ENCODE results near the gene DHRS3.

DHRS3 gene

DNA sequence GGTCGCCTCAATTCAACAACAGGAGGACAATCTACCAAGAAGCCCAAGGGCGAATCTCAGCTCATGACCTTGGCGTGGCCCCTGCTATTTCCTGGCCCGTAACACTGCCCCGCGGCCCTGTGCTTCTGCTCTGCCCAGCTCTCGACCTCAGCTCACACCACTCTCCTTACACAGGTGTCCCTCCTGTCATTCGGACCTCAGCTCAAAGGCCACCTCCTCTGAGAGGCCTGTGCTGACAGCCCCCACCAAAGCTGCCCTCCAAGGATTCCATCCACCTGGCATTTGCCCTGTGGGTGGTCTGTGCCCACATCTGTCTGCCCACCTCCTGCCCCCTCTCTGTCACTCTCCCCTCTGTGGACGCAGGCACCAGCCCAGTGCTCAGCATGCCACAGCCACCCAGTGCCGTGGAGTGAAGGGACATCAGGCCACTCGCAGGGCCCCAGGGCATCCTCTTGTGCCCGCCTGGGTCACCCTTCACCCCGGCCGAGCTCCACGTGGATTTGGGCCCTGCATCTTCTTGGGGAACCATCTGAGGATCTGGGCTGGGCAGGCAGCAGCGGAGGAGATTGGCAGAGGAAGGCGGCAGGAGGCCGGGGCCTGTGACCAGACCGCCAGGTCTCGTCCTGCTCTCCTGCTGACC, 70.3 kb downstream of the DHRS3 start:
- Histone ChIP-seq H3K4me2 (ENCODE audit: low read length) (no peak overlapping the region), H3K36me3 (replicated peaks; ENCODE audit: low read depth, low read length) (no peaks in the 10 kb centered on the region), H3K27me3 (ENCODE audit: low read depth, low read length) (no peaks in the 10 kb centered on the region), H2AFZ (ENCODE audit: low read depth, low read length) (no peak overlapping the region), H3K79me2 (ENCODE audit: low read length) (no peaks in the 10 kb centered on the region), H3K9ac (ENCODE audit: low read length) (no peak overlapping the region), H4K20me1 (ENCODE audit: insufficient read depth, low read length) (no peaks in the 10 kb centered on the region), H3K4me1 (ENCODE audit: low read length) (no peaks in the 10 kb centered on the region), H3K4me3 (ENCODE audit: low read length) (no peak overlapping the region), H3K27ac (ENCODE audit: low read length) (no peak overlapping the region), H3K9me3 (ENCODE audit: insufficient read depth, low read length) (no peaks in the 10 kb centered on the region)
- TF ChIP-seq, protein P1, sequence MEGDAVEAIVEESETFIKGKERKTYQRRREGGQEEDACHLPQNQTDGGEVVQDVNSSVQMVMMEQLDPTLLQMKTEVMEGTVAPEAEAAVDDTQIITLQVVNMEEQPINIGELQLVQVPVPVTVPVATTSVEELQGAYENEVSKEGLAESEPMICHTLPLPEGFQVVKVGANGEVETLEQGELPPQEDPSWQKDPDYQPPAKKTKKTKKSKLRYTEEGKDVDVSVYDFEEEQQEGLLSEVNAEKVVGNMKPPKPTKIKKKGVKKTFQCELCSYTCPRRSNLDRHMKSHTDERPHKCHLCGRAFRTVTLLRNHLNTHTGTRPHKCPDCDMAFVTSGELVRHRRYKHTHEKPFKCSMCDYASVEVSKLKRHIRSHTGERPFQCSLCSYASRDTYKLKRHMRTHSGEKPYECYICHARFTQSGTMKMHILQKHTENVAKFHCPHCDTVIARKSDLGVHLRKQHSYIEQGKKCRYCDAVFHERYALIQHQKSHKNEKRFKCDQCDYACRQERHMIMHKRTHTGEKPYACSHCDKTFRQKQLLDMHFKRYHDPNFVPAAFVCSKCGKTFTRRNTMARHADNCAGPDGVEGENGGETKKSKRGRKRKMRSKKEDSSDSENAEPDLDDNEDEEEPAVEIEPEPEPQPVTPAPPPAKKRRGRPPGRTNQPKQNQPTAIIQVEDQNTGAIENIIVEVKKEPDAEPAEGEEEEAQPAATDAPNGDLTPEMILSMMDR (IDR thresholded peaks at IDR 0.05; ENCODE audit: low read depth, low read length) = no peak
- TF ChIP-seq EZH2phosphoT487 (IDR thresholded peaks at IDR 0.05; ENCODE audit: low read depth) = no peak

DNA sequence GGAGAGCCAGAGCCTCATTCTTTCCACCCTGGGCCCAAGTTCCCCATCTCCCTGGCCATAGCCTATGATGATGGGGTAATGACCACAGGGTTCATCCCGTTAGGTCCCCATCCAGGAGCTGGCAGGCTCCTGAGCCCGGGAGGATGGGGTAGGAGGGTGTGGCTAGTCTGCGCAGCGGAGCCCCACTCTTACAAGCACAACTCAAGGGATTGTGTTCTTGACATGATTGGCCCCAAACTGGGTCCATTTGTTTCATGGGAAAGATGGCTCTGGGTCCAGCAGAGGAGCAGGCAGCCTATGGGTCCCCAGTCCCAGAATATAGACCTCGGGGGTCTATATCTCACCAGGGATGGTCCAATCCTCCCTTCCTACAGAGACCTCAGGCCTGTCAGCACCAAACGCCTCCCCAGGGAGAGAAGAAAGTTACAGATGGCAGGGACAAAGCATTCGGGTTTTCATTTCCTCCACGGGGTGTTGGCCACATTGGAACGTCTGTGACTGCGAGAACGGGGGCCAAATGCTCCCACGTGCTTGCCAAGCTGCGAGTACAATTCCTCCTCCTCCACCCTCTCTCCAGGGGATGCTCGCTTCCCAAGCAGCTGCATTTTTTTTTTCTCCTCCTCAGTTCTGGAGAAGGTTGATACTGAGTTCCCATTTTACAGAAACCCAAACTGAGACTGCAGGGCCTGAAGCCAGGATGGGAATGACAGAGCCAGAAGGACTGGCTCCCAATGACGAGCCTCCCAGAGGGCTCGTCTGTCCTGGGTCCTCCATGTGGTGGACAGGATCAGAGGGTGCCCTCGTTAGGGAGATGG, 71.0 kb downstream of the DHRS3 start:
- no peak overlapping the region for H3K4me3 ChIP-seq (ENCODE audit: low read length)
- no peaks in the 10 kb centered on the region for H3K4me1 ChIP-seq (ENCODE audit: low read length)
- H3K27ac ChIP-seq (ENCODE audit: low read length) = no peak overlapping the region
- H3K9me3 ChIP-seq (ENCODE audit: insufficient read depth, low read length) = no peaks in the 10 kb centered on the region
- no peak overlapping the region for H2AFZ ChIP-seq (ENCODE audit: low read depth, low read length)
- no peaks in the 10 kb centered on the region for H3K36me3 ChIP-seq (replicated peaks; ENCODE audit: low read depth, low read length)
- no peaks in the 10 kb centered on the region for H3K79me2 ChIP-seq (ENCODE audit: low read length)
- no peak overlapping the region for H3K9ac ChIP-seq (ENCODE audit: low read length)
- H3K27me3 ChIP-seq (ENCODE audit: low read depth, low read length) = no peaks in the 10 kb centered on the region
- TF ChIP-seq EZH2phosphoT487 (IDR thresholded peaks at IDR 0.05; ENCODE audit: low read depth) = no peak
- TF ChIP-seq, protein P1 (IDR thresholded peaks at IDR 0.05; ENCODE audit: low read depth, low read length) = no peak
- H4K20me1 ChIP-seq (ENCODE audit: insufficient read depth, low read length) = no peaks in the 10 kb centered on the region
- no peak overlapping the region for H3K4me2 ChIP-seq (ENCODE audit: low read length)

DNA sequence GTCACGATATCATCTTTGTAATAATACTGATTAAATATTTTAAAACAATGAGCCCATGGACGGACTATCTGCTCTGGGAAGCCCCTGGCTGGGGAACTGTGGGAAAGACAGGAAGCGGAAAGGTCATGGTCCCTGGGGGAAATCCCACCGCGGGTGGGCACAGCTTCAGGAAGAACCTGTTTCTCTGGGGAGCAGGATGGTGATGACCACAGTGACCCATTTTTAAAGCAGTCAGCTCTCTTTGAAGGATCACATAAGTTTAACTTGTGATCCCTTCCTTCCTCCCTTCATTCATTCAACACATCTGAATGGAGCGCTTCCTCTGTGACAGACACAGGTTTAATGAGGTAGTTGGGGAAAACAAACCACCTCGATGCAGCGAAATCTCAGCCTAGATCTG, 73.0 kb downstream of the DHRS3 start:
- Histone ChIP-seq H3K27me3 (ENCODE audit: low read depth, low read length) (no peaks in the 10 kb centered on the region), H3K9ac (ENCODE audit: low read length) (no peak overlapping the region), H3K4me2 (ENCODE audit: low read length) (no peak overlapping the region), H3K4me1 (ENCODE audit: low read length) (no peaks in the 10 kb centered on the region), H4K20me1 (ENCODE audit: insufficient read depth, low read length) (no peaks in the 10 kb centered on the region), H3K4me3 (ENCODE audit: low read length) (no peak overlapping the region), H3K36me3 (replicated peaks; ENCODE audit: low read depth, low read length) (no peaks in the 10 kb centered on the region), H3K79me2 (ENCODE audit: low read length) (no peaks in the 10 kb centered on the region), H2AFZ (ENCODE audit: low read depth, low read length) (no peak overlapping the region), H3K27ac (ENCODE audit: low read length) (no peak overlapping the region), H3K9me3 (ENCODE audit: insufficient read depth, low read length) (no peaks in the 10 kb centered on the region)
- TF ChIP-seq EZH2phosphoT487 (IDR thresholded peaks at IDR 0.05; ENCODE audit: low read depth) = no peak
- TF ChIP-seq, protein P1 (IDR thresholded peaks at IDR 0.05; ENCODE audit: low read depth, low read length) = no peak

DNA sequence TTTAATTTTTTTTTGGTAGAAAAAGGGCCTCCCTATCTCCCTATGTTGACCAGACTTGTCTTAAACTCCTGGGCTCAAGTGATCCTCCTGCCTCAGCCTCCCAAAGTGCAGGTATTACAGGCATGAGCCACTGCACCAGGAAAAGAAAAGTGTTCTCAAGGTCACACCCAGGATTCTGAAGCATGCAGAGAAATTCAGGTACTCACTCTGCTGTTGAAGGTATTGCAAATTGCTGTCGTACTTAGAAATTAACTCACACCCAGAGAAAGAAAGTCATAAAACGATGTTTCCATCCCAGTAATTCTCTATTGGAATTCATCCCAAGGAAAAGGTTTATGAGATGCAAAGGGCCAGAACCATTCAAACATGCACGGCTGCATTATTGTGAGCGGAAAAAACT, 73.7 kb downstream of the DHRS3 start:
- Histone ChIP-seq H3K9ac (ENCODE audit: low read length) (no peak overlapping the region), H3K4me1 (ENCODE audit: low read length) (no peaks in the 10 kb centered on the region), H4K20me1 (ENCODE audit: insufficient read depth, low read length) (no peaks in the 10 kb centered on the region), H3K27me3 (ENCODE audit: low read depth, low read length) (no peaks in the 10 kb centered on the region), H2AFZ (ENCODE audit: low read depth, low read length) (no peak overlapping the region), H3K9me3 (ENCODE audit: insufficient read depth, low read length) (no peaks in the 10 kb centered on the region), H3K79me2 (ENCODE audit: low read length) (no peaks in the 10 kb centered on the region), H3K4me3 (ENCODE audit: low read length) (no peak overlapping the region), H3K36me3 (replicated peaks; ENCODE audit: low read depth, low read length) (no peaks in the 10 kb centered on the region), H3K4me2 (ENCODE audit: low read length) (no peak overlapping the region), H3K27ac (ENCODE audit: low read length) (no peak overlapping the region)
- TF ChIP-seq EZH2phosphoT487 (IDR thresholded peaks at IDR 0.05; ENCODE audit: low read depth) = no peak
- TF ChIP-seq, protein P1 (IDR thresholded peaks at IDR 0.05; ENCODE audit: low read depth, low read length) = no peak
